Natural killer cell (primary cell): Measurements from ENCODE around the gene PRKAR1B. TPM values are rescaled to one million over a fixed set of nuclear protein-coding genes. Genes with fewer than 3 reads are reported as not detected.

Experiments
- ATAC-seq, 3 donors: fragments of 150-1000 bp in 2 of 3; fragments of 200-7000 bp in 1 of 3; cut with Tn5 transposase; 1 replicate in 1 of 3; 2 replicates in 2 of 3; pipeline ENCODE4 v1.10.0; 2021; ENCODE audit warnings: mild to moderate bottlenecking in 2 of 3, moderate library complexity in 2 of 3
- DNase-seq, 2 donors: peaks; one replicate each; pipeline versions ENCODE4 v3.0.0 to v3.0.0-alpha.2; 2013 to 2021; ENCODE audit warnings: mixed read lengths in 1 of 2
- H3K27ac ChIP-seq: one replicate; pipeline ENCODE4 v1.5.1; 2013; ENCODE audit warnings: mild to moderate bottlenecking, low read length
- H3K27me3 ChIP-seq: one replicate; pipeline ENCODE4 v1.6.1; 2013; ENCODE audit warnings: low read length; ENCODE audit not compliant: control insufficient read depth, insufficient read depth
- H3K36me3 ChIP-seq: one replicate; pipeline ENCODE4 v1.6.1; 2013; ENCODE audit warnings: low read length; ENCODE audit not compliant: control insufficient read depth, insufficient read depth
- H3K4me1 ChIP-seq: one replicate; pipeline ENCODE4 v1.6.1; 2013; ENCODE audit warnings: low read length; ENCODE audit not compliant: control insufficient read depth, insufficient read depth
- H3K4me3 ChIP-seq: one replicate; pipeline ENCODE4 v1.5.1; 2013; ENCODE audit warnings: low read length
- H3K9me3 ChIP-seq: one replicate; pipeline ENCODE4 v1.6.1; 2013; ENCODE audit warnings: low read length; ENCODE audit not compliant: control insufficient read depth, insufficient read depth
- H3K27ac Mint-ChIP-seq, 2 donors: one replicate each; pipeline ENCODE4 v1.8.0; 2022; ENCODE audit warnings: mild to moderate bottlenecking in 2 of 2, mixed read lengths in 2 of 2, moderate library complexity in 1 of 2
- H3K27me3 Mint-ChIP-seq, 2 donors: one replicate each; pipeline ENCODE4 v1.8.0; 2022; ENCODE audit warnings: low read depth in 2 of 2, mixed read lengths in 2 of 2
- H3K36me3 Mint-ChIP-seq: one replicate; pipeline ENCODE4 v1.8.0; 2022; ENCODE audit warnings: mixed read lengths
- H3K4me1 Mint-ChIP-seq, 2 donors: one replicate each; pipeline ENCODE4 v1.8.0; 2022; ENCODE audit warnings: mixed read lengths in 2 of 2
- H3K4me3 Mint-ChIP-seq: one replicate; pipeline ENCODE4 v1.8.0; 2022; ENCODE audit warnings: mild to moderate bottlenecking, moderate library complexity, mixed read lengths
- H3K9me3 Mint-ChIP-seq, 2 donors: one replicate each; pipeline ENCODE4 v1.8.0; 2022; ENCODE audit warnings: mixed read lengths in 2 of 2
- CTCF ChIP-seq: fragments of 200-600 bp; IDR thresholded peaks from one replicate; pipeline ENCODE4 v1.8.0; 2022; ENCODE audit warnings: antibody characterized with exemption
- WGBS: methylation state at CpG from one replicate; pipeline ENCODE4 v1.1.7; 2013; ENCODE audit warnings: missing lambda C conversion rate; ENCODE audit not compliant: insufficient coverage; 5-methylcytosine and 5-hydroxymethylcytosine counted together
- intact Hi-C: fragments of 100-400 bp; cut with micrococcal nuclease; formaldehyde crosslinking; loops from one replicate; pipeline ENCODE4 v1.14.2; 2022
- total RNA-seq, 4 donors: library from RNA; stranded (reverse); fragments of 120-200 nt in 1 of 4; gene quantifications; one replicate each; pipeline versions ENCODE4 v1.2.3 to v1.2.4, GENCODE V29; 2013 to 2022

Gene PRKAR1B
- total RNA-seq, 3 donors from 2014 or later (not counting 1 experiment from before 2014, with no cell fraction given) = 2.4 to 3.8 (median 3.0) TPM

DNA sequence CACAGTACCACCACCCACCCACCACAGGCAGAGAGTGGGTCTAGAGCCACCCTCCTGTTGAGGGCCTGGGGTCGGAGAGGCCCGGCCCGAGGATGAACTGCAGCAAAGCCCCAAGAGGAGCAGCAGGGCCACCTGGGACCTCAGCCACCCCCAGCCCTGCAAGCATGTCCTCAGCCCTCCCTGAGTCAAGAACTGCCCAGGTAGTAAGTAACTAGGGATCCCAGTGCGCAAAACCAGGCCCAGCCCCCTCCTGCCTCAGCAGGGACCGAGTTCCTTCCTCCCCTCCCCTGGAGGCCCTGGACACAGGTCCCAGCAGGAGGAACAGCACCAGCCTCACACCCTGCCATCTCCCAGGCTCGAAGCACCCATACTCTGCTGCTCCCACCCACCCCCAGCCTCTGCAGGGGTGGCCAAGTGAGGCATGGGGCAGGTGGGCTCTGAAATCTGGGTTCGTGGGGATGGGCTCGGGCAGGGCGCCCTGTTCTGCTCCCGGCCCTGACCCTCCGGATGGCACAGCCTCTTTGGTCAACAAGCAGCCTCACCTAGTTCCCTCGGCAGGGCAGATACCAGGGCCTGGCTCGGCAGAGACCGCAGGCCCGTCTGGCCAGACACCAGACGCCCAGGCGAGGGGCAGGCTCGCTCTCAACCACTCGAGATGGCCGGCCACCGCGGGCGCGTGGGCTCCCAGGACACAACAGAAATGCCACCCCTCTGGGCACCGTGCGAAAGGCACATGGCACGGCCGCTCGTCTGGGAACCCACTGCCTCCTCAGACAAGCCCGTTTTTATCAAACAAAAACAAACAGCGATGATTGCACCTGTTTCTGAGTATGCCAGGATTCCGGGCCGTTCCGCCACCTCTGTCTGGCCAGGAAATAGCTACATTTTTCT, 222.6 kb downstream of the PRKAR1B start:
- H3K4me1 ChIP-seq = no peaks in the 10 kb centered on the region
- H3K27me3 ChIP-seq = no peaks in the 10 kb centered on the region
- no peaks in the 10 kb centered on the region for H3K9me3 Mint-ChIP-seq
- H3K4me1 Mint-ChIP-seq = no peaks in the 10 kb centered on the region
- H3K36me3 ChIP-seq = no peaks in the 10 kb centered on the region
- no peaks in the 10 kb centered on the region for H3K9me3 ChIP-seq
- TF ChIP-seq CTCF = no peak
- H3K4me3 ChIP-seq = no peak overlapping the region
- no peaks in the 10 kb centered on the region for H3K36me3 Mint-ChIP-seq
- DNase-seq = no peak
- ATAC-seq = no peak
- no peak overlapping the region for H3K27ac Mint-ChIP-seq
- H3K27me3 Mint-ChIP-seq = no peaks in the 10 kb centered on the region
- WGBS = 91% methylated on average over 34 of the region's 34 CpGs
- H3K27ac ChIP-seq = no peak overlapping the region
- intact Hi-C loops = no loop called here
- no peak overlapping the region for H3K4me3 Mint-ChIP-seq

DNA sequence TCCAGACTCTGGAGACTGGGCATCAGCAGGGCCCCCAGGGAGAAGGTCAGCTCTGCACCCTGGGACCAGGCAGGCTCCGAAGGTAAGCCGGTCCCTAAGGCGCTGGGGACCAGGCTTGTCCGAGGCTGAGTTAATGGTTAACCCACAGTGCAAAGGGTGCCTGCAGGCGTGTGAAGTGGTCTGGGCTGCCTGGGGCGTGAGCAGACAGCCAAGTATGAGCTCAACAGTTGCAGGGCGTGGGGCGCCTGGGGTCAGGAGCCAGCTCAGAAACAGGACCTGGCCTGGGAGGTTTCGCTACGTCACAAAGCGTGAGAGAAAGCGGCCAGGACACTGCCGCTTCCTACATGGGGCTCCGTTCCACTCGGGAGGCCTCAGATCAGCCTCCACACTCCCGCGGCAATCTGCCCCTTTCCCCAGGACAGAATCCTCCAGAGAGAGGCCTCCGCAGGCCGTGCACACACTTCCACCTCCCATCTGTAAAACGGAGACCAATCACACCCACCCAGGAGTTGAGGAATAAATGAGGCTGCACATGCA, 223.4 kb downstream of the PRKAR1B start:
- no peak for ATAC-seq
- Mint-ChIP-seq H3K4me3 (no peak overlapping the region), H3K36me3 (no peaks in the 10 kb centered on the region), H3K9me3 (no peaks in the 10 kb centered on the region), H3K27ac (no peak overlapping the region), H3K27me3 (no peaks in the 10 kb centered on the region), H3K4me1 (no peaks in the 10 kb centered on the region)
- WGBS = 89% methylated on average over 20 of the region's 20 CpGs
- no peaks in the 10 kb centered on the region for H3K9me3 ChIP-seq
- H3K4me1 ChIP-seq = no peaks in the 10 kb centered on the region
- DNase-seq = no peak
- H3K4me3 ChIP-seq = no peak overlapping the region
- no peak for TF ChIP-seq CTCF
- H3K27me3 ChIP-seq = no peaks in the 10 kb centered on the region
- no peak overlapping the region for H3K27ac ChIP-seq
- no peaks in the 10 kb centered on the region for H3K36me3 ChIP-seq
- intact Hi-C loops = no loop called here

GRCh38 chr7:502296-502695, 224.8 kb downstream of the PRKAR1B start:
- no peaks in the 10 kb centered on the region for H3K36me3 ChIP-seq
- no peaks in the 10 kb centered on the region for H3K4me1 ChIP-seq
- no peaks in the 10 kb centered on the region for H3K36me3 Mint-ChIP-seq
- no peak for TF ChIP-seq CTCF
- no peak overlapping the region for H3K4me3 ChIP-seq
- DNase-seq (no peak), ATAC-seq (no peak)
- intact Hi-C loops = no loop called here
- no peaks in the 10 kb centered on the region for H3K27me3 ChIP-seq
- no peaks in the 10 kb centered on the region for H3K9me3 ChIP-seq
- no peak overlapping the region for H3K27ac ChIP-seq
- H3K4me3 Mint-ChIP-seq = no peak overlapping the region
- H3K27me3 Mint-ChIP-seq = no peaks in the 10 kb centered on the region
- H3K9me3 Mint-ChIP-seq = no peaks in the 10 kb centered on the region
- no peak overlapping the region for H3K27ac Mint-ChIP-seq
- 87% methylated on average over 13 of the region's 13 CpGs for WGBS
- H3K4me1 Mint-ChIP-seq = peaks cover 0 to 5% of the 10 kb centered on the region in 2 donors
